ENCODE results near the gene ASS1.

GRCh38 chr9:130477564-130477963 is 32.8 kb downstream of the ASS1 start:
- TF ChIP-seq POLR2A (IDR thresholded peaks at IDR 0.05) = no peak
- TF ChIP-seq, protein P1, sequence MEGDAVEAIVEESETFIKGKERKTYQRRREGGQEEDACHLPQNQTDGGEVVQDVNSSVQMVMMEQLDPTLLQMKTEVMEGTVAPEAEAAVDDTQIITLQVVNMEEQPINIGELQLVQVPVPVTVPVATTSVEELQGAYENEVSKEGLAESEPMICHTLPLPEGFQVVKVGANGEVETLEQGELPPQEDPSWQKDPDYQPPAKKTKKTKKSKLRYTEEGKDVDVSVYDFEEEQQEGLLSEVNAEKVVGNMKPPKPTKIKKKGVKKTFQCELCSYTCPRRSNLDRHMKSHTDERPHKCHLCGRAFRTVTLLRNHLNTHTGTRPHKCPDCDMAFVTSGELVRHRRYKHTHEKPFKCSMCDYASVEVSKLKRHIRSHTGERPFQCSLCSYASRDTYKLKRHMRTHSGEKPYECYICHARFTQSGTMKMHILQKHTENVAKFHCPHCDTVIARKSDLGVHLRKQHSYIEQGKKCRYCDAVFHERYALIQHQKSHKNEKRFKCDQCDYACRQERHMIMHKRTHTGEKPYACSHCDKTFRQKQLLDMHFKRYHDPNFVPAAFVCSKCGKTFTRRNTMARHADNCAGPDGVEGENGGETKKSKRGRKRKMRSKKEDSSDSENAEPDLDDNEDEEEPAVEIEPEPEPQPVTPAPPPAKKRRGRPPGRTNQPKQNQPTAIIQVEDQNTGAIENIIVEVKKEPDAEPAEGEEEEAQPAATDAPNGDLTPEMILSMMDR (IDR thresholded peaks at IDR 0.05) = no peak
